Panc1 (cell line): Measurements from ENCODE around the gene CLDN6. TPM values are rescaled to one million over a fixed set of nuclear protein-coding genes. Genes with fewer than 3 reads are reported as not detected.

Source experiments
- ATAC-seq: fragments of 200-7000 bp; cut with Tn5 transposase; 2 replicates; pipeline ENCODE4 v1.9.1; 2020; ENCODE audit warnings: mild to moderate bottlenecking, moderate library complexity
- BruUV-seq: library from RNA; stranded (reverse); fragments of 400-500 nt; replicated peaks from 2 replicates; lab custom pipeline; 2021; lab: Mats Ljungman, UMichigan
- CTCF ChIA-PET: fragments of 300-600 bp; sonication (Branson Sonifier 250); formaldehyde crosslinking; loops from one replicate; lab custom pipeline; 2022; ENCODE audit warnings: antibody characterized with exemption; lab: Charles Lee
- POLR2A ChIA-PET: fragments of 300-600 bp; sonication (Branson Sonifier 250); formaldehyde crosslinking; loops from one replicate; lab custom pipeline; 2022; ENCODE audit warnings: antibody characterized with exemption; lab: Charles Lee
- DNase-seq: peaks from one replicate; pipeline ENCODE4 v3.0.0-alpha.2; 2010; ENCODE audit warnings: low read depth, low spot score
- H3K27ac ChIP-seq: 2 replicates; pipeline ENCODE4 v1.5.1; 2011; ENCODE audit warnings: mild to moderate bottlenecking, low read length, inconsistent platforms
- H3K27me3 ChIP-seq: fragments of 200-500 bp; sonication (Bioruptor generic); 2 replicates; pipeline ENCODE4 v1.6.0; 2014; ENCODE audit warnings: low read length, inconsistent platforms; ENCODE audit not compliant: control insufficient read depth, insufficient read depth
- H3K36me3 ChIP-seq: fragments of 200-500 bp; sonication (Bioruptor generic); 2 replicates; pipeline ENCODE4 v1.5.1; 2014; ENCODE audit warnings: inconsistent platforms, mild to moderate bottlenecking, low read length, moderate library complexity; ENCODE audit not compliant: control insufficient read depth, insufficient read depth
- H3K4me1 ChIP-seq: 2 replicates; pipeline ENCODE4 v1.5.1; 2011; ENCODE audit warnings: inconsistent platforms, mild to moderate bottlenecking, low read length, moderate library complexity; ENCODE audit not compliant: control insufficient read depth, insufficient read depth
- H3K4me3 ChIP-seq, 2 experiments: 2 replicates each; pipeline ENCODE4 v1.5.1; 2011 to 2012; ENCODE audit warnings: low read depth in 2 of 2, low read length in 2 of 2, mild to moderate bottlenecking in 2 of 2, inconsistent platforms in 1 of 2, moderate library complexity in 1 of 2
- H3K9me3 ChIP-seq: fragments of 200-500 bp; sonication (Bioruptor generic); 2 replicates; pipeline ENCODE4 v1.5.1; 2014; ENCODE audit warnings: low read depth, mild to moderate bottlenecking, inconsistent platforms, low read length, moderate library complexity; ENCODE audit not compliant: control insufficient read depth, insufficient read depth
- POLR2AphosphoS5 ChIP-seq: IDR thresholded peaks from 2 replicates; pipeline ENCODE4 v1.6.1; 2012; ENCODE audit warnings: mild to moderate bottlenecking, low read depth, low read length, moderate library complexity
- SIN3A ChIP-seq: IDR thresholded peaks from 2 replicates; pipeline ENCODE4 v1.6.1; 2012; ENCODE audit warnings: low read depth, mild to moderate bottlenecking, low read length, moderate library complexity, borderline replicate concordance; ENCODE audit not compliant: insufficient read depth
- TCF7L2 ChIP-seq: IDR thresholded peaks from 2 replicates; pipeline ENCODE4 v1.6.1; 2011; ENCODE audit warnings: mild to moderate bottlenecking, low read depth, low read length, inconsistent platforms
- in situ Hi-C: cut with HindIII; loops from 2 replicates; pipeline ENCODE4 v1.10.0; 2016; ENCODE audit warnings: low sequenced_read_pairs, low pct_unique_long_range_greater_than_20kb
- intact Hi-C: fragments of 100-400 bp; cut with micrococcal nuclease; formaldehyde crosslinking; loops from one replicate; pipeline ENCODE4 v1.10.0; 2022; ENCODE audit not compliant: unreplicated experiment
- total RNA-seq: library from RNA; stranded (reverse); gene quantifications from one replicate; pipeline ENCODE4 v1.2.1, GENCODE V29; 2021; ENCODE audit not compliant: unreplicated experiment
- TF ChIP-seq, protein P1 (sequence below): fragments of 450-650 bp; IDR thresholded peaks from 2 replicates; pipeline ENCODE4 v1.5.1; 2017; ENCODE audit warnings: mild to moderate bottlenecking
- TF ChIP-seq, protein P2 (sequence below), 2 experiments: IDR thresholded peaks; 2 replicates each; pipeline ENCODE4 v1.6.1; 2011 to 2012; ENCODE audit warnings: low read depth in 2 of 2, control low read depth in 1 of 2, low read length in 1 of 2, mild to moderate bottlenecking in 1 of 2, moderate library complexity in 1 of 2; ENCODE audit not compliant: insufficient read depth in 1 of 2

CLDN6 gene
- total RNA-seq, 1 experiment from 2014 or later: 1.2 TPM

DNA sequence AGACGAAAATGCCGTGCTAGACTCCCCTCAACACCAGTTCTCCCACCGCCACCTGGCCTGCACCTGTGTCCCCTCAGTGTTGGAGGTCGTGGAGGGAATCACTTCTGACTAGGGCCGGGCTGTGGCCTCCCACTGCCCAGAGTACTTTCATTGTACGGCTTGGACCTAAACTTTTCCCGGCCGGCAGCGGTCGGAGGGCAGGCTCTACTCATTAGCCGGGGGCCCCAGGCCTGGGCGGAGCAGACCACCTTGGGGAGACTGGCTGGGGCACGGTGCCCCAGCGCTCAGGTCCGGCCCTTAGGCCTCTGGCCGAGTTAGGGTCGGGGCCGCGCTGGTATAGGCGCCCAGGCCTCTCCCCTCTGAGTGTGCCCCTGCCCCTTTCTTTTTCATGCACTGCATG lies 639 bp downstream of the CLDN6 start:
- DNase-seq (no peak), ATAC-seq (no peak)
- Histone ChIP-seq H3K4me3 (no peak overlapping the region), H3K36me3 (peaks cover 9% of the 10 kb centered on the region), H3K27me3 (no peaks in the 10 kb centered on the region), H3K4me1 (peaks cover 14% of the 10 kb centered on the region), H3K9me3 (no peaks in the 10 kb centered on the region), H3K27ac (no peak overlapping the region)
- intact Hi-C loops: no loop called here
- BruUV-seq: no TSS peak
- CTCF ChIA-PET: no interaction called here
- in situ Hi-C loops: no loop called here
- POLR2A ChIA-PET: no interaction called here
- TF ChIP-seq POLR2AphosphoS5 (no peak), SIN3A (no peak), TCF7L2 (no peak)
- TF ChIP-seq, protein P1, sequence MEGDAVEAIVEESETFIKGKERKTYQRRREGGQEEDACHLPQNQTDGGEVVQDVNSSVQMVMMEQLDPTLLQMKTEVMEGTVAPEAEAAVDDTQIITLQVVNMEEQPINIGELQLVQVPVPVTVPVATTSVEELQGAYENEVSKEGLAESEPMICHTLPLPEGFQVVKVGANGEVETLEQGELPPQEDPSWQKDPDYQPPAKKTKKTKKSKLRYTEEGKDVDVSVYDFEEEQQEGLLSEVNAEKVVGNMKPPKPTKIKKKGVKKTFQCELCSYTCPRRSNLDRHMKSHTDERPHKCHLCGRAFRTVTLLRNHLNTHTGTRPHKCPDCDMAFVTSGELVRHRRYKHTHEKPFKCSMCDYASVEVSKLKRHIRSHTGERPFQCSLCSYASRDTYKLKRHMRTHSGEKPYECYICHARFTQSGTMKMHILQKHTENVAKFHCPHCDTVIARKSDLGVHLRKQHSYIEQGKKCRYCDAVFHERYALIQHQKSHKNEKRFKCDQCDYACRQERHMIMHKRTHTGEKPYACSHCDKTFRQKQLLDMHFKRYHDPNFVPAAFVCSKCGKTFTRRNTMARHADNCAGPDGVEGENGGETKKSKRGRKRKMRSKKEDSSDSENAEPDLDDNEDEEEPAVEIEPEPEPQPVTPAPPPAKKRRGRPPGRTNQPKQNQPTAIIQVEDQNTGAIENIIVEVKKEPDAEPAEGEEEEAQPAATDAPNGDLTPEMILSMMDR: no peak
- TF ChIP-seq, protein P2, sequence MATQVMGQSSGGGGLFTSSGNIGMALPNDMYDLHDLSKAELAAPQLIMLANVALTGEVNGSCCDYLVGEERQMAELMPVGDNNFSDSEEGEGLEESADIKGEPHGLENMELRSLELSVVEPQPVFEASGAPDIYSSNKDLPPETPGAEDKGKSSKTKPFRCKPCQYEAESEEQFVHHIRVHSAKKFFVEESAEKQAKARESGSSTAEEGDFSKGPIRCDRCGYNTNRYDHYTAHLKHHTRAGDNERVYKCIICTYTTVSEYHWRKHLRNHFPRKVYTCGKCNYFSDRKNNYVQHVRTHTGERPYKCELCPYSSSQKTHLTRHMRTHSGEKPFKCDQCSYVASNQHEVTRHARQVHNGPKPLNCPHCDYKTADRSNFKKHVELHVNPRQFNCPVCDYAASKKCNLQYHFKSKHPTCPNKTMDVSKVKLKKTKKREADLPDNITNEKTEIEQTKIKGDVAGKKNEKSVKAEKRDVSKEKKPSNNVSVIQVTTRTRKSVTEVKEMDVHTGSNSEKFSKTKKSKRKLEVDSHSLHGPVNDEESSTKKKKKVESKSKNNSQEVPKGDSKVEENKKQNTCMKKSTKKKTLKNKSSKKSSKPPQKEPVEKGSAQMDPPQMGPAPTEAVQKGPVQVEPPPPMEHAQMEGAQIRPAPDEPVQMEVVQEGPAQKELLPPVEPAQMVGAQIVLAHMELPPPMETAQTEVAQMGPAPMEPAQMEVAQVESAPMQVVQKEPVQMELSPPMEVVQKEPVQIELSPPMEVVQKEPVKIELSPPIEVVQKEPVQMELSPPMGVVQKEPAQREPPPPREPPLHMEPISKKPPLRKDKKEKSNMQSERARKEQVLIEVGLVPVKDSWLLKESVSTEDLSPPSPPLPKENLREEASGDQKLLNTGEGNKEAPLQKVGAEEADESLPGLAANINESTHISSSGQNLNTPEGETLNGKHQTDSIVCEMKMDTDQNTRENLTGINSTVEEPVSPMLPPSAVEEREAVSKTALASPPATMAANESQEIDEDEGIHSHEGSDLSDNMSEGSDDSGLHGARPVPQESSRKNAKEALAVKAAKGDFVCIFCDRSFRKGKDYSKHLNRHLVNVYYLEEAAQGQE (IDR thresholded peaks at IDR 0.05; ENCODE audit: insufficient read depth in 1 of 2, low read depth in 2 of 2, low read length in 1 of 2): no peak

DNA sequence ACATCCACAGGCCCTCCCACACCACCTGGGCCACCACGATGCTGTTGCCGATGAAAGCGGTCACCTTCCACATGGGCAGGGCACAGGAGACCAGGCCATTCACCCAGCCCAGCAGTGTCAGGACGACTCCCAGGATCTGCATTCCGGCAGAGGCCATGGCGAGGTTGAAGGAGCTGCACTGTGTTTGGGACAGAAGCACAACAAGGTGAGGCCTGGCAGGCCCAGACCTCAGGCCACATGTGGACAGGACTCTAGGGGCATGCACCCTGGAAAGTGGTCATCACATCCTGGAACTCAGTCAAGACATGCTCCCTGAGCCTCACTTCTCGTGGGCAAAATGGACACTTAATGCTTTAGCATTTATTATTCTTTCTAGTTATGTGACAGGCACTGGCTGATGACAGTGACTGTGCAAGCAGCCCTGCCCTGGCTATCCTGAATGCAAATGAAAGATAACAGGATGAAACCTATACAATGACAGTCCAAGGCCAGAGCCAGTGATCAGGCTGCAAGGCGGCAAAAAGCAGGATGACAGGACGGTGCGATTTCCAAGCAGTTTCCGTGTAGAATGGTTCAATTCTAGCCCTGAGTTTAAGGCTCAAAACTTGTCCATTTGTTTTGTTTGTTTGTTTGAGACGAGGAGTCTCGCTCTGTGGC lies 2.0 kb downstream of the CLDN6 start:
- Histone ChIP-seq H3K27me3 (no peaks in the 10 kb centered on the region), H3K4me3 (no peak overlapping the region), H3K9me3 (no peaks in the 10 kb centered on the region), H3K4me1 (peaks cover 8% of the 10 kb centered on the region; the same call in 1 of the 2 replicates), H3K36me3 (peaks cover 2% of the 10 kb centered on the region; the same call in 1 of the 2 replicates), H3K27ac (no peak overlapping the region)
- ChIA-PET POLR2A (no interaction called here), CTCF (no interaction called here)
- BruUV-seq: no TSS peak
- intact Hi-C loops (no loop called here), in situ Hi-C loops (no loop called here)
- TF ChIP-seq TCF7L2: no peak
- TF ChIP-seq, protein P1: no peak
- no peak for TF ChIP-seq POLR2AphosphoS5
- TF ChIP-seq, protein P2 (IDR thresholded peaks at IDR 0.05; ENCODE audit: insufficient read depth in 1 of 2, low read depth in 2 of 2, low read length in 1 of 2): no peak
- no peak for TF ChIP-seq SIN3A
- no peak for ATAC-seq
- no peak for DNase-seq
